HepG2 (cell line): ENCODE results near the gene VTN. TPM values are rescaled to one million over a fixed set of nuclear protein-coding genes. Genes with fewer than 3 reads are reported as not detected.

ENCODE experiments used
- ATF7 ChIP-seq, 2 experiments: fragments of 450-650 bp in 1 of 2; sonication (generic) in 1 of 2; formaldehyde crosslinking in 1 of 2; IDR thresholded peaks; 2 replicates each; pipeline versions ENCODE4 v1.4.0 to v1.6.1; 2016 to 2020; ENCODE audit warnings: antibody characterized with exemption in 1 of 2, mild to moderate bottlenecking in 1 of 2, missing genetic modification reagents in 1 of 2
- EZH2 ChIP-seq: conservative IDR thresholded peaks from 2 replicates; pipeline ENCODE4 v1.6.1; 2012; ENCODE audit warnings: mild to moderate bottlenecking, low read depth, low read length, moderate library complexity
- HNRNPH1 ChIP-seq: fragments of 200-400 bp; formaldehyde crosslinking; optimal IDR thresholded peaks from 2 replicates; pipeline ENCODE3; 2017; ENCODE audit warnings: mild to moderate bottlenecking, low read depth, low read length
- KMT2B ChIP-seq: IDR thresholded peaks from 2 replicates; pipeline ENCODE4 v1.6.1; 2016; ENCODE audit warnings: missing genetic modification reagents, missing compliant biosample characterization
- REPIN1 ChIP-seq: sonication (generic); formaldehyde crosslinking; IDR thresholded peaks from 2 replicates; pipeline ENCODE4 v1.8.0; 2022; ENCODE audit warnings: missing genetic modification reagents, low read depth, mild to moderate bottlenecking, borderline replicate concordance
- ZFYVE20 ChIP-seq: sonication (generic); formaldehyde crosslinking; IDR thresholded peaks from 2 replicates; pipeline ENCODE4 v1.8.0; 2023; ENCODE audit warnings: low read depth, mild to moderate bottlenecking, moderate library complexity, missing genetic modification reagents, borderline replicate concordance
- ZNF296 ChIP-seq: sonication (generic); formaldehyde crosslinking; conservative IDR thresholded peaks from 2 replicates; pipeline ENCODE4 v1.5.0; 2020; ENCODE audit warnings: mild to moderate bottlenecking, missing genetic modification reagents
- ZNF34 ChIP-seq: sonication (generic); formaldehyde crosslinking; IDR thresholded peaks from 2 replicates; pipeline ENCODE4 v1.4.0; 2020; ENCODE audit warnings: mild to moderate bottlenecking, missing genetic modification reagents, borderline replicate concordance
- ZNF563 ChIP-seq: sonication (generic); formaldehyde crosslinking; IDR thresholded peaks from 2 replicates; pipeline ENCODE4 v1.8.0; 2022; ENCODE audit warnings: mild to moderate bottlenecking, moderate library complexity, missing genetic modification reagents
- ZNF605 ChIP-seq: sonication (generic); formaldehyde crosslinking; IDR thresholded peaks from 2 replicates; pipeline ENCODE4 v1.8.0; 2022; ENCODE audit warnings: mild to moderate bottlenecking, missing genetic modification reagents
- ZNF746 ChIP-seq: sonication (generic); formaldehyde crosslinking; IDR thresholded peaks from 2 replicates; pipeline ENCODE4 v1.8.0; 2022; ENCODE audit warnings: mild to moderate bottlenecking, missing genetic modification reagents
- polyA plus RNA-seq, 8 experiments: library from polyadenylated mRNA; depleted of rRNA in 3 of 8; stranded (reverse) in 7 of 8; unstranded in 1 of 8; fragments of >200 nt; fragmentation: Illumina TruSeq in 4 of 8; extraction: Trizol in 4 of 8; gene quantifications; 2 replicates each; pipeline versions ENCODE4 v1.2.1 to v1.2.3, GENCODE V29; 2011 to 2016; ENCODE audit warnings: low read depth in 4 of 8, missing spikeins in 1 of 8, mixed read lengths in 1 of 8; ENCODE audit not compliant: insufficient read depth in 1 of 8
- total RNA-seq, 5 experiments: library from RNA; depleted of rRNA; stranded (reverse); fragments of >200 nt; fragmentation: Illumina TruSeq; extraction: Trizol; gene quantifications; 2 replicates each; pipeline ENCODE4 v1.2.3, GENCODE V29; 2016; ENCODE audit warnings: low read depth in 1 of 5
- TF ChIP-seq, protein P1 (sequence below): IDR thresholded peaks from 2 replicates; pipeline ENCODE4 v1.6.1; 2016; ENCODE audit warnings: low read depth, control low read depth
- TF ChIP-seq, protein P2 (sequence below): sonication (generic); formaldehyde crosslinking; IDR thresholded peaks from 2 replicates; pipeline ENCODE4 v1.4.0; 2020; ENCODE audit warnings: mild to moderate bottlenecking, missing genetic modification reagents, borderline replicate concordance
- TF ChIP-seq, protein P3 (sequence below), 2 experiments: sonication (generic) in 1 of 2; formaldehyde crosslinking in 1 of 2; IDR thresholded peaks; 2 replicates each; pipeline versions ENCODE4 v1.4.0 to v1.6.1; 2016 to 2020; ENCODE audit warnings: borderline replicate concordance in 1 of 2, low read depth in 1 of 2, mild to moderate bottlenecking in 1 of 2, missing genetic modification reagents in 1 of 2
- TF ChIP-seq, protein P4 (sequence below): sonication (generic); formaldehyde crosslinking; IDR thresholded peaks from 2 replicates; pipeline ENCODE4 v1.4.0; 2020; ENCODE audit warnings: missing genetic modification reagents, mild to moderate bottlenecking, borderline replicate concordance

Gene VTN
- total and polyA plus RNA-seq, 2 of the 13 experiments (the other 11 are each of a cell fraction or from before 2014, with no cell fraction given): 108 to 131 TPM

DNA sequence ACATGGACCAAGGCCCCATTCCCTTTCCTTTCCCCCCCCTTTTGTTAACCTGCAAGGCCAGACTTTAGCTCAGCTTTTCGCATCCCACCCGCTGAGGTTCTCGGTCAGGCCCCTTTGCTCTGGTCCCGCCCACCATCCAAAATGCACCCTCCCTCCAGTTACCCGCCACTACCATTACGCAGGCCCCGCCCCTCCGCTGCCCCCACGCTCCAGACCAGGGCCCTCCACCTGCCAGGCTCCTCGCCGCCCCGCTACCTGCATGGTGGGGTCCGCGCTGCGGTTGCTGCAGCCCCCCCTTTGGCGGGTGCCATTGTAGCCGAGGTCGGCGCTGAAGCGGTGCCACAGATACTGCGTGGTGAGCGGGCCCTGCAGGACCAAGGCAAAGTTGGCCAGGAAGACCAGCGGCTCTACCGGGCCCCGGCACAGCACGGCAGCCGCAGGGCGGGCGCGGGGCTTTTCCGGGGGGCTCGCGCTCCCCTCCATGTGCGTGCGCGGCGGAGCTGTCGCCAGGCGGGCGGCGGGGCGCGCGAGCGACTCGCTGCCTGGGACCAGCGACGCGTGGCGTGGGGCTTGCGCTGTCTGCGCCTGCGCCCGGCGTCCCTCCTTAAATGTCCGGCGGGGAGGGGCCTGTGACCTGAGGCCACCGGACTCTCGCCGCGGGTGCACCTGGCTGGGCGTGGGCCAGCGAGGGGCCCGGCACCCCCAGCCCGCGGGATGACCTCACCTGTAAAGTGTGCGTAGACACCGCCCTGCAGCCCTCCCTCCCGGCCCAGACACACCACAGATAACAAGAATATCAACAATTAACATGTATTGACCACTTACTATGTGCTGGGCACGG is 35.7 kb upstream of the VTN start, which contains the start of gene SLC46A1 (continued):
- TF ChIP-seq, protein P1, sequence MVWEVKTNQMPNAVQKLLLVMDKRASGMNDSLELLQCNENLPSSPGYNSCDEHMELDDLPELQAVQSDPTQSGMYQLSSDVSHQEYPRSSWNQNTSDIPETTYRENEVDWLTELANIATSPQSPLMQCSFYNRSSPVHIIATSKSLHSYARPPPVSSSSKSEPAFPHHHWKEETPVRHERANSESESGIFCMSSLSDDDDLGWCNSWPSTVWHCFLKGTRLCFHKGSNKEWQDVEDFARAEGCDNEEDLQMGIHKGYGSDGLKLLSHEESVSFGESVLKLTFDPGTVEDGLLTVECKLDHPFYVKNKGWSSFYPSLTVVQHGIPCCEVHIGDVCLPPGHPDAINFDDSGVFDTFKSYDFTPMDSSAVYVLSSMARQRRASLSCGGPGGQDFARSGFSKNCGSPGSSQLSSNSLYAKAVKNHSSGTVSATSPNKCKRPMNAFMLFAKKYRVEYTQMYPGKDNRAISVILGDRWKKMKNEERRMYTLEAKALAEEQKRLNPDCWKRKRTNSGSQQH (CRISPR knock-in tag): no peak
- TF ChIP-seq ZNF34 (CRISPR knock-in tag) (peak; percentile 86), ZNF746 (CRISPR knock-in tag) (peak; percentile 11), KMT2B (0 out of 2 replicates have a peak, but pooled peaks have one; percentile 28), ZNF563 (CRISPR knock-in tag) (peak; percentile 80), ZFYVE20 (CRISPR knock-in tag) (no peak), ZNF605 (CRISPR knock-in tag) (no peak), EZH2 (no peak), REPIN1 (no peak; the same call in 1 of the 2 replicates), HNRNPH1 (no peak), ZNF296 (CRISPR knock-in tag) (no peak; the same call in 1 of the 2 replicates), ATF7 (IDR thresholded peaks at IDR 0.05) (no peak), ATF7 (CRISPR knock-in tag; IDR thresholded peaks at IDR 0.05) (peak; percentile 29; the same call in 1 of the 2 replicates)
- TF ChIP-seq, protein P2, sequence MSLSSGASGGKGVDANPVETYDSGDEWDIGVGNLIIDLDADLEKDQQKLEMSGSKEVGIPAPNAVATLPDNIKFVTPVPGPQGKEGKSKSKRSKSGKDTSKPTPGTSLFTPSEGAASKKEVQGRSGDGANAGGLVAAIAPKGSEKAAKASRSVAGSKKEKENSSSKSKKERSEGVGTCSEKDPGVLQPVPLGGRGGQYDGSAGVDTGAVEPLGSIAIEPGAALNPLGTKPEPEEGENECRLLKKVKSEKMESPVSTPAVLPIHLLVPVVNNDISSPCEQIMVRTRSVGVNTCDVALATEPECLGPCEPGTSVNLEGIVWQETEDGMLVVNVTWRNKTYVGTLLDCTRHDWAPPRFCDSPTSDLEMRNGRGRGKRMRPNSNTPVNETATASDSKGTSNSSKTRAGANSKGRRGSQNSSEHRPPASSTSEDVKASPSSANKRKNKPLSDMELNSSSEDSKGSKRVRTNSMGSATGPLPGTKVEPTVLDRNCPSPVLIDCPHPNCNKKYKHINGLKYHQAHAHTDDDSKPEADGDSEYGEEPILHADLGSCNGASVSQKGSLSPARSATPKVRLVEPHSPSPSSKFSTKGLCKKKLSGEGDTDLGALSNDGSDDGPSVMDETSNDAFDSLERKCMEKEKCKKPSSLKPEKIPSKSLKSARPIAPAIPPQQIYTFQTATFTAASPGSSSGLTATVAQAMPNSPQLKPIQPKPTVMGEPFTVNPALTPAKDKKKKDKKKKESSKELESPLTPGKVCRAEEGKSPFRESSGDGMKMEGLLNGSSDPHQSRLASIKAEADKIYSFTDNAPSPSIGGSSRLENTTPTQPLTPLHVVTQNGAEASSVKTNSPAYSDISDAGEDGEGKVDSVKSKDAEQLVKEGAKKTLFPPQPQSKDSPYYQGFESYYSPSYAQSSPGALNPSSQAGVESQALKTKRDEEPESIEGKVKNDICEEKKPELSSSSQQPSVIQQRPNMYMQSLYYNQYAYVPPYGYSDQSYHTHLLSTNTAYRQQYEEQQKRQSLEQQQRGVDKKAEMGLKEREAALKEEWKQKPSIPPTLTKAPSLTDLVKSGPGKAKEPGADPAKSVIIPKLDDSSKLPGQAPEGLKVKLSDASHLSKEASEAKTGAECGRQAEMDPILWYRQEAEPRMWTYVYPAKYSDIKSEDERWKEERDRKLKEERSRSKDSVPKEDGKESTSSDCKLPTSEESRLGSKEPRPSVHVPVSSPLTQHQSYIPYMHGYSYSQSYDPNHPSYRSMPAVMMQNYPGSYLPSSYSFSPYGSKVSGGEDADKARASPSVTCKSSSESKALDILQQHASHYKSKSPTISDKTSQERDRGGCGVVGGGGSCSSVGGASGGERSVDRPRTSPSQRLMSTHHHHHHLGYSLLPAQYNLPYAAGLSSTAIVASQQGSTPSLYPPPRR (CRISPR knock-in tag): peak; percentile 19; the same call in 1 of the 2 replicates
- TF ChIP-seq, protein P3, sequence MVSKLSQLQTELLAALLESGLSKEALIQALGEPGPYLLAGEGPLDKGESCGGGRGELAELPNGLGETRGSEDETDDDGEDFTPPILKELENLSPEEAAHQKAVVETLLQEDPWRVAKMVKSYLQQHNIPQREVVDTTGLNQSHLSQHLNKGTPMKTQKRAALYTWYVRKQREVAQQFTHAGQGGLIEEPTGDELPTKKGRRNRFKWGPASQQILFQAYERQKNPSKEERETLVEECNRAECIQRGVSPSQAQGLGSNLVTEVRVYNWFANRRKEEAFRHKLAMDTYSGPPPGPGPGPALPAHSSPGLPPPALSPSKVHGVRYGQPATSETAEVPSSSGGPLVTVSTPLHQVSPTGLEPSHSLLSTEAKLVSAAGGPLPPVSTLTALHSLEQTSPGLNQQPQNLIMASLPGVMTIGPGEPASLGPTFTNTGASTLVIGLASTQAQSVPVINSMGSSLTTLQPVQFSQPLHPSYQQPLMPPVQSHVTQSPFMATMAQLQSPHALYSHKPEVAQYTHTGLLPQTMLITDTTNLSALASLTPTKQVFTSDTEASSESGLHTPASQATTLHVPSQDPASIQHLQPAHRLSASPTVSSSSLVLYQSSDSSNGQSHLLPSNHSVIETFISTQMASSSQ (IDR thresholded peaks at IDR 0.05; ENCODE audit: low read depth): no peak
- TF ChIP-seq, protein P3 (CRISPR knock-in tag; IDR thresholded peaks at IDR 0.05; ENCODE audit: borderline replicate concordance): peak; percentile 6; the same call in 1 of the 2 replicates
- TF ChIP-seq, protein P4, sequence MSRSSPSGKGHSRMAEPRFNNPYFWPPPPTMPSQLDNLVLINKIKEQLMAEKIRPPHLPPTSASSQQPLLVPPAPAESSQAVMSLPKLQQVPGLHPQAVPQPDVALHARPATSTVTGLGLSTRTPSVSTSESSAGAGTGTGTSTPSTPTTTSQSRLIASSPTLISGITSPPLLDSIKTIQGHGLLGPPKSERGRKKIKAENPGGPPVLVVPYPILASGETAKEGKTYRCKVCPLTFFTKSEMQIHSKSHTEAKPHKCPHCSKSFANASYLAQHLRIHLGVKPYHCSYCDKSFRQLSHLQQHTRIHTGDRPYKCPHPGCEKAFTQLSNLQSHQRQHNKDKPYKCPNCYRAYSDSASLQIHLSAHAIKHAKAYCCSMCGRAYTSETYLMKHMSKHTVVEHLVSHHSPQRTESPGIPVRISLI (CRISPR knock-in tag): 0 out of 2 replicates have a peak, but pooled peaks have one; percentile 7
